H1 (cell line): ENCODE data around the gene SIX6. TPM values are rescaled to one million over a fixed set of nuclear protein-coding genes. Genes with fewer than 3 reads are reported as not detected.

ENCODE experiments used
- CBX8 ChIP-seq: fragments of 300-800, 300-1000 bp; sonication (generic); IDR thresholded peaks from 2 replicates; pipeline ENCODE4 v1.7.1; 2016; ENCODE audit warnings: low read depth, low read length, borderline replicate concordance
- CREB1 ChIP-seq: IDR thresholded peaks from 2 replicates; pipeline ENCODE4 v1.6.1; 2012; ENCODE audit warnings: inconsistent platforms
- FOSL1 ChIP-seq: IDR thresholded peaks from 2 replicates; pipeline ENCODE4 v1.6.1; 2011; ENCODE audit warnings: mild to moderate bottlenecking, low read depth, low read length, moderate library complexity; ENCODE audit not compliant: insufficient read depth
- RXRA ChIP-seq: IDR thresholded peaks from 2 replicates; pipeline ENCODE4 v1.6.1; 2011; ENCODE audit warnings: low read depth, mild to moderate bottlenecking, low read length, moderate library complexity; ENCODE audit not compliant: insufficient read depth
- SP2 ChIP-seq: IDR thresholded peaks from 2 replicates; pipeline ENCODE4 v1.6.1; 2012; ENCODE audit warnings: mild to moderate bottlenecking, low read length, inconsistent platforms
- polyA plus RNA-seq, 7 experiments: library from polyadenylated mRNA; depleted of rRNA in 3 of 7; stranded (reverse) in 5 of 7; unstranded in 2 of 7; fragments of >200 nt in 5 of 7; fragments of 200-250 nt in 2 of 7; gene quantifications; 1 replicate in 5 of 7; 2 replicates in 1 of 7; 4 replicates in 1 of 7; pipeline versions ENCODE4 v1.2.1 to v1.2.3, GENCODE V29; 2011 to 2013; ENCODE audit warnings: missing spikeins in 2 of 7, mixed read lengths in 2 of 7
- total RNA-seq: library from RNA; stranded (reverse); fragmentation: NEBNext Ultra II Directional; extraction: Animal tissue kit (Norgen Biotek cat#: 25700); gene quantifications from 2 replicates; pipeline ENCODE4 v1.2.1, GENCODE V29; 2021
- TF ChIP-seq, protein P1 (sequence below), 3 experiments: IDR thresholded peaks; 1 replicate in 2 of 3; 2 replicates in 1 of 3; pipeline versions ENCODE4 v1.5.1 to v1.6.1; 2011; ENCODE audit warnings: low read length in 3 of 3, mild to moderate bottlenecking in 3 of 3, inconsistent platforms in 2 of 3, low read depth in 1 of 3, moderate library complexity in 1 of 3; ENCODE audit not compliant: insufficient read depth in 1 of 3; ENCODE audit errors: control extremely low read depth in 1 of 3
- TF ChIP-seq, protein P2 (sequence below): fragments of 300-600 bp; sonication (generic); IDR thresholded peaks from 2 replicates; pipeline ENCODE4 v1.7.1; 2012; ENCODE audit warnings: low read length, moderate library complexity, mild to moderate bottlenecking, inconsistent platforms; ENCODE audit not compliant: insufficient replicate concordance

Gene SIX6
- total and polyA plus RNA-seq, 2 of the 8 experiments (the other 6 are each of a cell fraction or from before 2014, with no cell fraction given), result 0.03 TPM; not detected in 1

DNA sequence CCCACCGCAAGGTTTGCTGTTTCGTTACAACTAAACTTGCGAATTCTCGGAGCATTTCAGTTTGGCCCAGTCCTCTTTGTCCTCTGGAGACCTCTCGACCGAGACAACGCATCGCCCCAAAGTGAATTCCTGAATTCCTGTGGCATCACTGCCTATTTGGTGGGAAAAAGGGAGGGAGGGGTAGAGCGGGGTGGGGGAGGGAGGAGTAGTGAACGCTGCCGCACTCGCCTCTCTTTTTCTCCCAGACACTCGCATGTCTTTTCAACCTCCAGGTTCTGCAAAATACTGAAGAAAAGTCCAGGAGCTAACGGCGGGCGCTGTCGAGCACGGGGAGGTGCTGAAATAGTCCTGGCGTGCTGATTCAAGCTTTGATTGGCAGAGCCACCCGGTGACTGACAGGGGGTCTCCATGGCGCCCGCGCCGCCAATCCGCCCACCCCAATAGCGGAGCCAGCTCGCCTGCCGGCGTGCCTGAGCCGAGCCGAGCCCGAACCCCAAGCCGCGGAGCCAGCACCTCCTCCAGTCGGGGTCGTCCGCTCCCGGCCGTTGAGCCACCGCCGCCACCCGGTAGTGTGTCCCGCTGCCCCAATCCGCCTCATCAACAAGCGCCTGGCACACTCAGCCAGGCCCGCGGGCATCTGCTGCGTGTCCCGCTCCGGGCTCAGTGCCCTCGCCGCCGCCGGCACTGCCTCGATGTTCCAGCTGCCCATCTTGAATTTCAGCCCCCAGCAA, at the start of gene SIX6 (continued):
- TF ChIP-seq, protein P1, sequence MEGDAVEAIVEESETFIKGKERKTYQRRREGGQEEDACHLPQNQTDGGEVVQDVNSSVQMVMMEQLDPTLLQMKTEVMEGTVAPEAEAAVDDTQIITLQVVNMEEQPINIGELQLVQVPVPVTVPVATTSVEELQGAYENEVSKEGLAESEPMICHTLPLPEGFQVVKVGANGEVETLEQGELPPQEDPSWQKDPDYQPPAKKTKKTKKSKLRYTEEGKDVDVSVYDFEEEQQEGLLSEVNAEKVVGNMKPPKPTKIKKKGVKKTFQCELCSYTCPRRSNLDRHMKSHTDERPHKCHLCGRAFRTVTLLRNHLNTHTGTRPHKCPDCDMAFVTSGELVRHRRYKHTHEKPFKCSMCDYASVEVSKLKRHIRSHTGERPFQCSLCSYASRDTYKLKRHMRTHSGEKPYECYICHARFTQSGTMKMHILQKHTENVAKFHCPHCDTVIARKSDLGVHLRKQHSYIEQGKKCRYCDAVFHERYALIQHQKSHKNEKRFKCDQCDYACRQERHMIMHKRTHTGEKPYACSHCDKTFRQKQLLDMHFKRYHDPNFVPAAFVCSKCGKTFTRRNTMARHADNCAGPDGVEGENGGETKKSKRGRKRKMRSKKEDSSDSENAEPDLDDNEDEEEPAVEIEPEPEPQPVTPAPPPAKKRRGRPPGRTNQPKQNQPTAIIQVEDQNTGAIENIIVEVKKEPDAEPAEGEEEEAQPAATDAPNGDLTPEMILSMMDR (IDR thresholded peaks at IDR 0.05; ENCODE audit: control extremely low read depth in 1 of 3, insufficient read depth in 1 of 3, low read depth in 1 of 3, low read length in 3 of 3), result peak in 2 of 3 experiments; percentile 12 to 45; a peak in 2 of 4 replicates
- TF ChIP-seq SP2 (no peak), CREB1 (peak; percentile 37), RXRA (no peak), CBX8 (no peak), FOSL1 (no peak)
- TF ChIP-seq, protein P2, sequence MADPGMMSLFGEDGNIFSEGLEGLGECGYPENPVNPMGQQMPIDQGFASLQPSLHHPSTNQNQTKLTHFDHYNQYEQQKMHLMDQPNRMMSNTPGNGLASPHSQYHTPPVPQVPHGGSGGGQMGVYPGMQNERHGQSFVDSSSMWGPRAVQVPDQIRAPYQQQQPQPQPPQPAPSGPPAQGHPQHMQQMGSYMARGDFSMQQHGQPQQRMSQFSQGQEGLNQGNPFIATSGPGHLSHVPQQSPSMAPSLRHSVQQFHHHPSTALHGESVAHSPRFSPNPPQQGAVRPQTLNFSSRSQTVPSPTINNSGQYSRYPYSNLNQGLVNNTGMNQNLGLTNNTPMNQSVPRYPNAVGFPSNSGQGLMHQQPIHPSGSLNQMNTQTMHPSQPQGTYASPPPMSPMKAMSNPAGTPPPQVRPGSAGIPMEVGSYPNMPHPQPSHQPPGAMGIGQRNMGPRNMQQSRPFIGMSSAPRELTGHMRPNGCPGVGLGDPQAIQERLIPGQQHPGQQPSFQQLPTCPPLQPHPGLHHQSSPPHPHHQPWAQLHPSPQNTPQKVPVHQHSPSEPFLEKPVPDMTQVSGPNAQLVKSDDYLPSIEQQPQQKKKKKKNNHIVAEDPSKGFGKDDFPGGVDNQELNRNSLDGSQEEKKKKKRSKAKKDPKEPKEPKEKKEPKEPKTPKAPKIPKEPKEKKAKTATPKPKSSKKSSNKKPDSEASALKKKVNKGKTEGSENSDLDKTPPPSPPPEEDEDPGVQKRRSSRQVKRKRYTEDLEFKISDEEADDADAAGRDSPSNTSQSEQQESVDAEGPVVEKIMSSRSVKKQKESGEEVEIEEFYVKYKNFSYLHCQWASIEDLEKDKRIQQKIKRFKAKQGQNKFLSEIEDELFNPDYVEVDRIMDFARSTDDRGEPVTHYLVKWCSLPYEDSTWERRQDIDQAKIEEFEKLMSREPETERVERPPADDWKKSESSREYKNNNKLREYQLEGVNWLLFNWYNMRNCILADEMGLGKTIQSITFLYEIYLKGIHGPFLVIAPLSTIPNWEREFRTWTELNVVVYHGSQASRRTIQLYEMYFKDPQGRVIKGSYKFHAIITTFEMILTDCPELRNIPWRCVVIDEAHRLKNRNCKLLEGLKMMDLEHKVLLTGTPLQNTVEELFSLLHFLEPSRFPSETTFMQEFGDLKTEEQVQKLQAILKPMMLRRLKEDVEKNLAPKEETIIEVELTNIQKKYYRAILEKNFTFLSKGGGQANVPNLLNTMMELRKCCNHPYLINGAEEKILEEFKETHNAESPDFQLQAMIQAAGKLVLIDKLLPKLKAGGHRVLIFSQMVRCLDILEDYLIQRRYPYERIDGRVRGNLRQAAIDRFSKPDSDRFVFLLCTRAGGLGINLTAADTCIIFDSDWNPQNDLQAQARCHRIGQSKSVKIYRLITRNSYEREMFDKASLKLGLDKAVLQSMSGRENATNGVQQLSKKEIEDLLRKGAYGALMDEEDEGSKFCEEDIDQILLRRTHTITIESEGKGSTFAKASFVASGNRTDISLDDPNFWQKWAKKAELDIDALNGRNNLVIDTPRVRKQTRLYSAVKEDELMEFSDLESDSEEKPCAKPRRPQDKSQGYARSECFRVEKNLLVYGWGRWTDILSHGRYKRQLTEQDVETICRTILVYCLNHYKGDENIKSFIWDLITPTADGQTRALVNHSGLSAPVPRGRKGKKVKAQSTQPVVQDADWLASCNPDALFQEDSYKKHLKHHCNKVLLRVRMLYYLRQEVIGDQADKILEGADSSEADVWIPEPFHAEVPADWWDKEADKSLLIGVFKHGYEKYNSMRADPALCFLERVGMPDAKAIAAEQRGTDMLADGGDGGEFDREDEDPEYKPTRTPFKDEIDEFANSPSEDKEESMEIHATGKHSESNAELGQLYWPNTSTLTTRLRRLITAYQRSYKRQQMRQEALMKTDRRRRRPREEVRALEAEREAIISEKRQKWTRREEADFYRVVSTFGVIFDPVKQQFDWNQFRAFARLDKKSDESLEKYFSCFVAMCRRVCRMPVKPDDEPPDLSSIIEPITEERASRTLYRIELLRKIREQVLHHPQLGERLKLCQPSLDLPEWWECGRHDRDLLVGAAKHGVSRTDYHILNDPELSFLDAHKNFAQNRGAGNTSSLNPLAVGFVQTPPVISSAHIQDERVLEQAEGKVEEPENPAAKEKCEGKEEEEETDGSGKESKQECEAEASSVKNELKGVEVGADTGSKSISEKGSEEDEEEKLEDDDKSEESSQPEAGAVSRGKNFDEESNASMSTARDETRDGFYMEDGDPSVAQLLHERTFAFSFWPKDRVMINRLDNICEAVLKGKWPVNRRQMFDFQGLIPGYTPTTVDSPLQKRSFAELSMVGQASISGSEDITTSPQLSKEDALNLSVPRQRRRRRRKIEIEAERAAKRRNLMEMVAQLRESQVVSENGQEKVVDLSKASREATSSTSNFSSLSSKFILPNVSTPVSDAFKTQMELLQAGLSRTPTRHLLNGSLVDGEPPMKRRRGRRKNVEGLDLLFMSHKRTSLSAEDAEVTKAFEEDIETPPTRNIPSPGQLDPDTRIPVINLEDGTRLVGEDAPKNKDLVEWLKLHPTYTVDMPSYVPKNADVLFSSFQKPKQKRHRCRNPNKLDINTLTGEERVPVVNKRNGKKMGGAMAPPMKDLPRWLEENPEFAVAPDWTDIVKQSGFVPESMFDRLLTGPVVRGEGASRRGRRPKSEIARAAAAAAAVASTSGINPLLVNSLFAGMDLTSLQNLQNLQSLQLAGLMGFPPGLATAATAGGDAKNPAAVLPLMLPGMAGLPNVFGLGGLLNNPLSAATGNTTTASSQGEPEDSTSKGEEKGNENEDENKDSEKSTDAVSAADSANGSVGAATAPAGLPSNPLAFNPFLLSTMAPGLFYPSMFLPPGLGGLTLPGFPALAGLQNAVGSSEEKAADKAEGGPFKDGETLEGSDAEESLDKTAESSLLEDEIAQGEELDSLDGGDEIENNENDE, result peak; percentile 43
